Neural crest cell (in vitro differentiated cells): ENCODE data around the gene CDC5L. TPM values are rescaled to one million over a fixed set of nuclear protein-coding genes. Genes with fewer than 3 reads are reported as not detected.

Source experiments
- DNase-seq: peaks from one replicate; pipeline ENCODE4 v3.0.0; 2021; ENCODE audit warnings: low read depth, mixed read lengths, low spot score
- H3K27ac Mint-ChIP-seq: one replicate; pipeline ENCODE4 v1.8.0; 2021; ENCODE audit warnings: mild to moderate bottlenecking, mixed read lengths; ENCODE audit not compliant: unreplicated experiment
- H3K27me3 Mint-ChIP-seq: 2 replicates; pipeline ENCODE4 v1.8.0; 2021; ENCODE audit warnings: low read depth, mild to moderate bottlenecking, mixed read lengths
- H3K36me3 Mint-ChIP-seq: 2 replicates; pipeline ENCODE4 v1.8.0; 2021; ENCODE audit warnings: low read depth, mild to moderate bottlenecking, mixed read lengths
- H3K4me1 Mint-ChIP-seq: 2 replicates; pipeline ENCODE4 v1.8.0; 2021; ENCODE audit warnings: mixed read lengths
- H3K4me3 Mint-ChIP-seq: one replicate; pipeline ENCODE4 v1.8.0; 2021; ENCODE audit warnings: mild to moderate bottlenecking, mixed read lengths
- H3K9me3 Mint-ChIP-seq: 2 replicates; pipeline ENCODE4 v1.8.0; 2021; ENCODE audit warnings: mixed read lengths
- CTCF ChIP-seq: fragments of 200-600 bp; sonication (generic); conservative IDR thresholded peaks from 2 replicates; pipeline ENCODE4 v1.5.0; 2021; ENCODE audit warnings: antibody characterized with exemption, mild to moderate bottlenecking
- total RNA-seq: library from RNA; stranded (reverse); gene quantifications from 2 replicates; pipeline ENCODE4 v1.2.1, GENCODE V29; 2021

Gene CDC5L
- total RNA-seq, 1 donor from 2014 or later, result 36.2 TPM

GRCh38 chr6:44481056-44481455 is 93.5 kb downstream of the CDC5L start:
- no peak for TF ChIP-seq CTCF
- peaks cover 3% of the 10 kb centered on the region for H3K4me1 Mint-ChIP-seq
- no peak overlapping the region for H3K27ac Mint-ChIP-seq
- no peak for DNase-seq
- no peak overlapping the region for H3K4me3 Mint-ChIP-seq
- no peaks in the 10 kb centered on the region for H3K27me3 Mint-ChIP-seq
- H3K36me3 Mint-ChIP-seq, result no peaks in the 10 kb centered on the region
- no peaks in the 10 kb centered on the region for H3K9me3 Mint-ChIP-seq

DNA sequence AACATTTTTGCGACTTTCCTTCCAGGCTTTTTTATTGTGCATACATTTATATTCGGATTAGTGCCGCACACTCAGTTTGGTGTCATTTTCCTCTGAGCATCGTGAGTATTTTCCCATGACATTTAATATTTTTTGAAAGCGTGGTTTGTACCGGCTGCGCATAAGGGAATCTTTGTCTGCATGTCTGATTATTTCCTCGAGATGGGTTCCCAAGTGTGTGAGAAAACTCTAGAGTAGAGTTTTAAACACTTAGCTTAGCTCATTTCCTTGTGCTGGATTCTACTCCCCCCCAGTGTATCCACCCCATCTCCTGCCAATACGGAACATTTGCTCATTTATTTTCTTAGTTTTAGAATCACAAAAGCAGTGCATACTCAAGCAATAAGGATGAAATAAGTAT is 94.3 kb downstream of the CDC5L start:
- no peaks in the 10 kb centered on the region for H3K27me3 Mint-ChIP-seq
- DNase-seq, result no peak
- no peak for TF ChIP-seq CTCF
- no peaks in the 10 kb centered on the region for H3K36me3 Mint-ChIP-seq
- peaks cover 3% of the 10 kb centered on the region for H3K4me1 Mint-ChIP-seq
- H3K9me3 Mint-ChIP-seq, result no peaks in the 10 kb centered on the region
- no peak overlapping the region for H3K27ac Mint-ChIP-seq
- no peak overlapping the region for H3K4me3 Mint-ChIP-seq

GRCh38 chr6:44485601-44486401 is 98.3 kb downstream of the CDC5L start:
- H3K9me3 Mint-ChIP-seq, result no peaks in the 10 kb centered on the region
- no peaks in the 10 kb centered on the region for H3K36me3 Mint-ChIP-seq
- peaks cover 4% of the 10 kb centered on the region for H3K27me3 Mint-ChIP-seq
- TF ChIP-seq CTCF, result no peak
- no peak for DNase-seq
- H3K27ac Mint-ChIP-seq, result no peak overlapping the region
- H3K4me1 Mint-ChIP-seq, result peaks cover 3% of the 10 kb centered on the region
- H3K4me3 Mint-ChIP-seq, result no peak overlapping the region

DNA sequence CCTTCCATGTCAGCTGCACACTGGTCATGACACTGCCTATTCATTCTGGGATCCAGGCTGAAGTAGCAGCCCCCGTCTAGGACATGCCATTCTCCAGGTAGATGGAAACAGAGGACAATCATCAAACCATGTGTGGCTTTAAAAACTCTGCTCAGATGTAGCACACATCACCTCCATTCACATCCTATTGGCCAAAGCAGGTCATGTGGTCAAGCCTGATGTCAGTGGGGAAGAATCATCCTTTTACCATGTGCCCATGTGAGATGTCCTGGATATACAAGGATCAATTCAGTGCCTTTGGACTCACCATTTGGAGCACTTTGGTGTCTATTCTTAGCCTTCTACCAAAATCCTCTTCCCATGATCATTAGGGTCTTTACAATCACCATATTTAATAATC is 99.5 kb downstream of the CDC5L start:
- H3K27me3 Mint-ChIP-seq, result peaks cover 4% of the 10 kb centered on the region
- peaks cover 1% of the 10 kb centered on the region for H3K9me3 Mint-ChIP-seq
- no peak overlapping the region for H3K27ac Mint-ChIP-seq

DNA sequence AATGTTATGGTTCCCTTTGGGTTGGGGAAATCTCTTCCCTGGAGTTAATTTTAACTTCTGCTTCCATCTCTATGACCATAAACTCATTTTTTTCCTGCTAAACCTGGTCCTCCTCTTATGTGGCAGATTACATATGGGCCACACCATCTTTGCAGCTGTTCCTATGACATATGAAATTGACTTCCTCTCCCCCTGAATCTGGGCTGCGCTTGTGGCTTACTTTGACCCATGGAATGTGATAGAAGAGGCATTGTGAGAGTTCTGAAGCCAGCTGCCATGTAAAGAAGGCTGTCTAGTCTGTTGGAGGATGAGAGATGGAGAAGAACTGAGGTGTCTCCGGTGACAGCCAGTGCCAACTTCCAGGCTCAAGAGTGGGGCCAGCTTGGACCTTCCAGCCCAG is 100.1 kb downstream of the CDC5L start:
- no peak overlapping the region for H3K4me3 Mint-ChIP-seq
- no peak for DNase-seq
- no peaks in the 10 kb centered on the region for H3K36me3 Mint-ChIP-seq
- H3K9me3 Mint-ChIP-seq, result peaks cover 3% of the 10 kb centered on the region
- peaks cover 3% of the 10 kb centered on the region for H3K4me1 Mint-ChIP-seq
- no peak for TF ChIP-seq CTCF
- H3K27me3 Mint-ChIP-seq, result peaks cover 4% of the 10 kb centered on the region
- H3K27ac Mint-ChIP-seq, result no peak overlapping the region

More for the DNA sequence above, 99.5 kb downstream of the CDC5L start:
- TF ChIP-seq CTCF, result no peak
- DNase-seq, result no peak
- Mint-ChIP-seq H3K4me1 (peaks cover 3% of the 10 kb centered on the region), H3K4me3 (no peak overlapping the region), H3K36me3 (no peaks in the 10 kb centered on the region)
